Stimulated activated CD8-positive, alpha-beta memory T cell treated with anti-CD3 and anti-CD28 coated beads, Interleukin-4, amount 100 ng/mL, for 24 hours (primary cell): ENCODE measurements around the gene MCM3AP.

Experiments used
- DNase-seq: peaks from one replicate; pipeline ENCODE4 v3.0.0-alpha.2; 2020; ENCODE audit warnings: low read depth

The MCM3AP gene

GRCh38 chr21:46269466-46269865, 15.9 kb downstream of the MCM3AP start:
- no peak for DNase-seq

- DNase-seq, result no peak
Measured at GRCh38 chr21:46268371-46268770, 17.0 kb downstream of the MCM3AP start.

- DNase-seq, result no peak
Measured at GRCh38 chr21:46266946-46267345, 18.5 kb downstream of the MCM3AP start.

- DNase-seq, result no peak
Measured at GRCh38 chr21:46265736-46266525, 19.5 kb downstream of the MCM3AP start.

GRCh38 chr21:46264690-46265144, 20.7 kb downstream of the MCM3AP start:
- DNase-seq, result no peak

GRCh38 chr21:46264046-46264689, 21.2 kb downstream of the MCM3AP start:
- DNase-seq, result no peak

GRCh38 chr21:46256501-46256994, 28.9 kb downstream of the MCM3AP start:
- no peak for DNase-seq

GRCh38 chr21:46255758-46256337, 29.6 kb downstream of the MCM3AP start:
- DNase-seq, result no peak

- DNase-seq, result no peak
Measured at GRCh38 chr21:46255166-46255565, 30.2 kb downstream of the MCM3AP start.

GRCh38 chr21:46254208-46254975, 31.0 kb downstream of the MCM3AP start:
- DNase-seq, result no peak

GRCh38 chr21:46253610-46254124, 31.7 kb downstream of the MCM3AP start:
- peak; percentile 36 for DNase-seq

- DNase-seq, result no peak
Measured at GRCh38 chr21:46252840-46253239, 32.6 kb downstream of the MCM3AP start.

GRCh38 chr21:46250146-46250725, 35.2 kb downstream of the MCM3AP start:
- DNase-seq, result no peak

- no peak for DNase-seq
Measured at GRCh38 chr21:46248827-46249226, 36.6 kb downstream of the MCM3AP start.

GRCh38 chr21:46248422-46248782, 37.0 kb downstream of the MCM3AP start:
- no peak for DNase-seq

GRCh38 chr21:46247699-46248421, 37.6 kb downstream of the MCM3AP start:
- no peak for DNase-seq

GRCh38 chr21:46246345-46246744, 39.1 kb downstream of the MCM3AP start:
- DNase-seq, result no peak

GRCh38 chr21:46245213-46245915, 40.0 kb downstream of the MCM3AP start:
- no peak for DNase-seq

GRCh38 chr21:46244602-46245001, 40.8 kb downstream of the MCM3AP start:
- DNase-seq, result no peak

- no peak for DNase-seq
Measured at GRCh38 chr21:46243960-46244361, 41.5 kb downstream of the MCM3AP start.
